ENCODE measurements around the gene TTF1.

TTF1 gene

GRCh38 chr9:132328580-132328979 lies 78.1 kb downstream of the TTF1 start:
- peaks cover 83% of the 10 kb centered on the region for H3K36me3 ChIP-seq (ENCODE audit: insufficient read depth, low read length)
- H3K4me3 ChIP-seq (ENCODE audit: low read length): no peak overlapping the region
- H3K27me3 ChIP-seq (ENCODE audit: control insufficient read depth, insufficient read depth, low read length): no peaks in the 10 kb centered on the region
- no peaks in the 10 kb centered on the region for H3K9me3 ChIP-seq (replicated peaks; ENCODE audit: low read length)
- no peak overlapping the region for H3K4me2 ChIP-seq (ENCODE audit: low read length)
- no peaks in the 10 kb centered on the region for H3K4me1 ChIP-seq (ENCODE audit: control insufficient read depth, insufficient read depth, low read length)
- no peak overlapping the region for H3K9ac ChIP-seq (ENCODE audit: low read depth, low read length)

DNA sequence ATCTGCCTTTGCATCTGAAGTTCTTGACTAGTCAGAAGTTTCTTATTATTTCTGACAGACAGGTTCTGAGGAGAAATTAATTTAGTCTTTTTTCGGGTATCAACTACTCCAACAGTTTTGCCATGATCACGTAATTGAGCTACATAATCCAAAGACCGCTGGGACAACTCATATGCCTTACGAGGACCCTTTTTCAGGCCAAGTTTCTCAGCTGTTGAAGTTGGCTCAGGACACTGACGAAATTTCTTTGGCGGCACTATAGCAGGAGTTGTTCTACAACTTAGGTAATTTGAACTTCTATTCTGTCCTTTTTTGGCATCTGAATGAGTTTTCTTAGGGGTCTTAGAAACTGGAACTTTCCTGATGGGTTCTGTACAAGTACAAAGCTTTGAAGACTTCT lies 79.1 kb downstream of the TTF1 start:
- no peak overlapping the region for H3K9ac ChIP-seq (ENCODE audit: low read depth, low read length)
- H3K9me3 ChIP-seq (replicated peaks; ENCODE audit: low read length): no peaks in the 10 kb centered on the region
- H3K4me1 ChIP-seq (ENCODE audit: control insufficient read depth, insufficient read depth, low read length): no peaks in the 10 kb centered on the region
- H3K4me3 ChIP-seq (ENCODE audit: low read length): no peak overlapping the region
- H3K36me3 ChIP-seq (ENCODE audit: insufficient read depth, low read length): peaks cover 82% of the 10 kb centered on the region
- no peaks in the 10 kb centered on the region for H3K27me3 ChIP-seq (ENCODE audit: control insufficient read depth, insufficient read depth, low read length)
- no peak overlapping the region for H3K4me2 ChIP-seq (ENCODE audit: low read length)

Small RNA genes lying within 50 kb of the gene (small RNA-seq; reads per million reads assigned to genes)
- 0.35 reads per million for gene RNU5D-2P

Data from skeletal muscle satellite cell (primary cell).